H9 (cell line): ENCODE results near the gene RABGAP1. TPM values are rescaled to one million over a fixed set of nuclear protein-coding genes. Genes with fewer than 3 reads are reported as not detected.

ENCODE experiments used
- DNase-seq: peaks from one replicate; pipeline ENCODE4 v3.0.0-alpha.2; 2017
- H2AFZ ChIP-seq: one replicate; pipeline ENCODE4 v1.6.1; 2013; ENCODE audit warnings: mild to moderate bottlenecking, low read length, control low read depth, moderate library complexity
- H2AK5ac ChIP-seq: 2 replicates; pipeline ENCODE4 v1.6.1; 2013; ENCODE audit warnings: low read length, control low read depth, mixed read lengths; ENCODE audit not compliant: insufficient read length
- H2BK120ac ChIP-seq: one replicate; pipeline ENCODE4 v1.6.1; 2013; ENCODE audit warnings: low read depth, mild to moderate bottlenecking, low read length, control low read depth, inconsistent platforms; ENCODE audit not compliant: poor library complexity, severe bottlenecking
- H2BK12ac ChIP-seq: 2 replicates; pipeline ENCODE4 v1.6.1; 2013; ENCODE audit warnings: low read length, control low read depth, mixed read lengths, low read depth; ENCODE audit not compliant: insufficient read length
- H2BK15ac ChIP-seq: 2 replicates; pipeline ENCODE4 v1.6.1; 2013; ENCODE audit warnings: low read depth, low read length, control low read depth
- H2BK20ac ChIP-seq: one replicate; pipeline ENCODE4 v1.6.1; 2013; ENCODE audit warnings: low read depth, mild to moderate bottlenecking, low read length, control low read depth, inconsistent platforms; ENCODE audit not compliant: poor library complexity, severe bottlenecking
- H2BK5ac ChIP-seq: 2 replicates; pipeline ENCODE4 v1.6.1; 2013; ENCODE audit warnings: low read length, control low read depth, mixed read lengths; ENCODE audit not compliant: insufficient read length
- H3K14ac ChIP-seq: 2 replicates; pipeline ENCODE4 v1.6.1; 2013; ENCODE audit warnings: low read length, control low read depth; ENCODE audit not compliant: insufficient read depth
- H3K18ac ChIP-seq: 2 replicates; pipeline ENCODE4 v1.6.1; 2013; ENCODE audit warnings: low read depth, mild to moderate bottlenecking, mixed read lengths, low read length, control low read depth; ENCODE audit not compliant: insufficient read length
- H3K23ac ChIP-seq: 2 replicates; pipeline ENCODE4 v1.6.1; 2013; ENCODE audit warnings: low read length, control low read depth, mixed read lengths, low read depth; ENCODE audit not compliant: insufficient read length
- H3K23me2 ChIP-seq: 2 replicates; pipeline ENCODE4 v1.6.1; 2013; ENCODE audit warnings: low read depth, mild to moderate bottlenecking, mixed read lengths, low read length, control low read depth; ENCODE audit not compliant: insufficient read length, poor library complexity, severe bottlenecking
- H3K27ac ChIP-seq: 2 replicates; pipeline ENCODE4 v1.5.1; 2013; ENCODE audit warnings: low read length, control low read depth, mixed read lengths, low read depth; ENCODE audit not compliant: insufficient read length
- H3K27me3 ChIP-seq: 2 replicates; pipeline ENCODE4 v1.6.1; 2013; ENCODE audit warnings: low read length, control low read depth, inconsistent platforms; ENCODE audit not compliant: insufficient read depth
- H3K4ac ChIP-seq: 2 replicates; pipeline ENCODE4 v1.6.1; 2013; ENCODE audit warnings: low read depth, mild to moderate bottlenecking, control low read depth, inconsistent platforms, low read length, moderate library complexity
- H3K4me1 ChIP-seq: 2 replicates; pipeline ENCODE4 v1.6.1; 2013; ENCODE audit warnings: low read length, control low read depth, inconsistent platforms; ENCODE audit not compliant: insufficient read depth
- H3K4me2 ChIP-seq: 2 replicates; pipeline ENCODE4 v1.6.1; 2013; ENCODE audit warnings: low read length, control low read depth, mixed read lengths; ENCODE audit not compliant: insufficient read length, insufficient read depth
- H3K56ac ChIP-seq: 2 replicates; pipeline ENCODE4 v1.6.1; 2013; ENCODE audit warnings: low read depth, mild to moderate bottlenecking, mixed read lengths, low read length, control low read depth; ENCODE audit not compliant: insufficient read length
- H3K79me1 ChIP-seq: 2 replicates; pipeline ENCODE4 v1.6.1; 2013; ENCODE audit warnings: low read depth, mild to moderate bottlenecking, moderate library complexity, low read length, control low read depth, inconsistent platforms; ENCODE audit not compliant: insufficient read depth, poor library complexity, severe bottlenecking
- H3K79me2 ChIP-seq: 2 replicates; pipeline ENCODE4 v1.6.1; 2013; ENCODE audit warnings: low read length, control low read depth, inconsistent platforms; ENCODE audit not compliant: insufficient read depth
- H3K9ac ChIP-seq: 2 replicates; pipeline ENCODE4 v1.6.1; 2013; ENCODE audit warnings: low read length, control low read depth, mixed read lengths; ENCODE audit not compliant: insufficient read length; ENCODE audit errors: extremely low read depth
- H3K9me3 ChIP-seq: one replicate; pipeline ENCODE4 v1.6.1; 2013; ENCODE audit warnings: low read depth, low read length, inconsistent platforms; ENCODE audit not compliant: control insufficient read depth
- H3T11ph ChIP-seq: one replicate; pipeline ENCODE4 v1.6.1; 2013; ENCODE audit warnings: mild to moderate bottlenecking, low read length, control low read depth, inconsistent platforms
- H4K20me1 ChIP-seq: one replicate; pipeline ENCODE4 v1.6.1; 2013; ENCODE audit not compliant: control insufficient read depth, insufficient read length, insufficient read depth
- H4K5ac ChIP-seq: 2 replicates; pipeline ENCODE4 v1.6.1; 2013; ENCODE audit warnings: low read depth, mild to moderate bottlenecking, mixed read lengths, low read length, control low read depth; ENCODE audit not compliant: insufficient read length
- H4K8ac ChIP-seq: replicated peaks from 2 replicates; pipeline ENCODE4 v1.6.1; 2013; ENCODE audit warnings: low read length, control low read depth, mixed read lengths, low read depth; ENCODE audit not compliant: insufficient read length
- H4K91ac ChIP-seq: 2 replicates; pipeline ENCODE4 v1.6.1; 2013; ENCODE audit warnings: low read depth, mild to moderate bottlenecking, moderate library complexity, mixed read lengths, low read length, control low read depth; ENCODE audit not compliant: insufficient read length
- H3K27ac Mint-ChIP-seq, 3 experiments: 2 replicates in 2 of 3; 3 replicates in 1 of 3; pipeline ENCODE4 v1.8.0; 2020 to 2021; ENCODE audit warnings: mixed read lengths in 3 of 3, mild to moderate bottlenecking in 1 of 3, moderate library complexity in 1 of 3
- H3K27me3 Mint-ChIP-seq: 2 replicates; pipeline ENCODE4 v1.8.0; 2021; ENCODE audit warnings: low read depth, mild to moderate bottlenecking, moderate library complexity, mixed read lengths
- H3K36me3 Mint-ChIP-seq, 3 experiments: 2 replicates in 2 of 3; 3 replicates in 1 of 3; pipeline ENCODE4 v1.8.0; 2020 to 2021; ENCODE audit warnings: low read depth in 3 of 3, mixed read lengths in 3 of 3; ENCODE audit not compliant: insufficient read depth in 1 of 3
- H3K4me1 Mint-ChIP-seq, 2 experiments: 2 replicates each; pipeline ENCODE4 v1.8.0; 2020; ENCODE audit warnings: mixed read lengths in 2 of 2
- H3K4me3 Mint-ChIP-seq, 2 experiments: 2 replicates in 1 of 2; 3 replicates in 1 of 2; pipeline ENCODE4 v1.8.0; 2020 to 2021; ENCODE audit warnings: mild to moderate bottlenecking in 2 of 2, mixed read lengths in 2 of 2, moderate library complexity in 1 of 2
- H3K9me3 Mint-ChIP-seq, 2 experiments: 2 replicates in 1 of 2; 3 replicates in 1 of 2; pipeline ENCODE4 v1.8.0; 2020; ENCODE audit warnings: mild to moderate bottlenecking in 2 of 2, mixed read lengths in 2 of 2, moderate library complexity in 1 of 2
- CTCF ChIP-seq: fragments of 200-600 bp; sonication (generic); conservative IDR thresholded peaks from 3 replicates; pipeline ENCODE4 v1.8.0; 2021; ENCODE audit warnings: antibody characterized with exemption, mild to moderate bottlenecking
- WGBS: extraction: QIAGEN DNeasy Blood & Tissue Kit; methylation state at CpG from one replicate; pipeline ENCODE4 v1.1.7; 2013; ENCODE audit warnings: missing lambda C conversion rate, low lambda C conversion rate, mixed read lengths; ENCODE audit not compliant: insufficient read length; ENCODE audit errors: extremely low coverage; 5-methylcytosine and 5-hydroxymethylcytosine counted together
- total RNA-seq: library from RNA; stranded (reverse); gene quantifications from 2 replicates; pipeline ENCODE4 v1.2.1, GENCODE V29; 2021

The RABGAP1 gene
- total RNA-seq, 1 experiment from 2014 or later = 31.6 TPM

- Histone ChIP-seq H3K4me1 (no peaks in the 10 kb centered on the region), H4K91ac (no peak overlapping the region), H2BK12ac (no peak overlapping the region), H3K4me2 (no peak overlapping the region), H3K23me2 (no peaks in the 10 kb centered on the region), H3K56ac (no peak overlapping the region), H2AK5ac (no peak overlapping the region), H3K27me3 (no peaks in the 10 kb centered on the region), H3K4ac (no peak overlapping the region), H3K9ac (no peak overlapping the region), H2BK20ac (no peak overlapping the region), H4K20me1 (no peaks in the 10 kb centered on the region), H4K8ac (no peak overlapping the region), H3K18ac (no peak overlapping the region), H2BK120ac (no peak overlapping the region), H2AFZ (no peak overlapping the region), H3K23ac (no peak overlapping the region), H2BK15ac (no peak overlapping the region), H3K79me2 (no peaks in the 10 kb centered on the region), H3K14ac (no peak overlapping the region), H3K9me3 (no peaks in the 10 kb centered on the region), H3K79me1 (no peaks in the 10 kb centered on the region), H4K5ac (no peak overlapping the region), H2BK5ac (no peak overlapping the region), H3T11ph (no peak overlapping the region), H3K27ac (no peak overlapping the region)
- WGBS = no CpG with 5 or more reads among the region's 2 CpGs
- Mint-ChIP-seq H3K36me3 (peaks cover 4 to 39% (median 38%) of the 10 kb centered on the region in 3 experiments; a peak in 5 of 7 replicates), H3K27me3 (no peaks in the 10 kb centered on the region), H3K4me1 (peaks cover 6 to 7% of the 10 kb centered on the region in 2 experiments), H3K4me3 (no peak overlapping the region), H3K9me3 (no peaks in the 10 kb centered on the region), H3K27ac (no peak overlapping the region)
- TF ChIP-seq CTCF = no peak
- DNase-seq = no peak
Observed at GRCh38 chr9:123065196-123065595, 124.4 kb downstream of the RABGAP1 start.
